GM12873 (cell line): ENCODE measurements around the gene BDNF.

Experiments
- TF ChIP-seq, protein P1 (sequence below): IDR thresholded peaks from 2 replicates; pipeline ENCODE4 v1.5.1; 2012; ENCODE audit warnings: low read depth, mild to moderate bottlenecking, moderate library complexity, low read length, control low read depth; ENCODE audit not compliant: insufficient read depth; ENCODE audit errors: missing control alignments

Gene BDNF

DNA sequence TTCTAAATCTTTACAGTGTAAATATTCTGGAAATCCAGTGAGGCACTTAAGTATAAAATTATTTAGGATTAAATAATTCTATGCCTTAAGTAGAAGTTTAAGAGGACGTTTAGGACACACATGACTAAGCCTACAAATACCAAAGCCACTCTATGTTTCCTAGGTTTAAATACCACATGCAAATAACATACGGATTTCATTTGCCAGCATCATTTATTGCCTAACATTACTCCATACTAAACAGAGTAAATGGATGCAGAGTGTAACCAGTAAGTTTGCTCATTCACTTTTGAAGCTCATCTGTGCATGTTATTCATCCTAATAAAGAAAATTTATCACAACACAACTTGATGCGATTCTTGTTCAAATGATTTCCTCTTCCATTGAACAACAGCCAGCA, 4.1 kb downstream of the BDNF start:
- TF ChIP-seq, protein P1, sequence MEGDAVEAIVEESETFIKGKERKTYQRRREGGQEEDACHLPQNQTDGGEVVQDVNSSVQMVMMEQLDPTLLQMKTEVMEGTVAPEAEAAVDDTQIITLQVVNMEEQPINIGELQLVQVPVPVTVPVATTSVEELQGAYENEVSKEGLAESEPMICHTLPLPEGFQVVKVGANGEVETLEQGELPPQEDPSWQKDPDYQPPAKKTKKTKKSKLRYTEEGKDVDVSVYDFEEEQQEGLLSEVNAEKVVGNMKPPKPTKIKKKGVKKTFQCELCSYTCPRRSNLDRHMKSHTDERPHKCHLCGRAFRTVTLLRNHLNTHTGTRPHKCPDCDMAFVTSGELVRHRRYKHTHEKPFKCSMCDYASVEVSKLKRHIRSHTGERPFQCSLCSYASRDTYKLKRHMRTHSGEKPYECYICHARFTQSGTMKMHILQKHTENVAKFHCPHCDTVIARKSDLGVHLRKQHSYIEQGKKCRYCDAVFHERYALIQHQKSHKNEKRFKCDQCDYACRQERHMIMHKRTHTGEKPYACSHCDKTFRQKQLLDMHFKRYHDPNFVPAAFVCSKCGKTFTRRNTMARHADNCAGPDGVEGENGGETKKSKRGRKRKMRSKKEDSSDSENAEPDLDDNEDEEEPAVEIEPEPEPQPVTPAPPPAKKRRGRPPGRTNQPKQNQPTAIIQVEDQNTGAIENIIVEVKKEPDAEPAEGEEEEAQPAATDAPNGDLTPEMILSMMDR: no peak

DNA sequence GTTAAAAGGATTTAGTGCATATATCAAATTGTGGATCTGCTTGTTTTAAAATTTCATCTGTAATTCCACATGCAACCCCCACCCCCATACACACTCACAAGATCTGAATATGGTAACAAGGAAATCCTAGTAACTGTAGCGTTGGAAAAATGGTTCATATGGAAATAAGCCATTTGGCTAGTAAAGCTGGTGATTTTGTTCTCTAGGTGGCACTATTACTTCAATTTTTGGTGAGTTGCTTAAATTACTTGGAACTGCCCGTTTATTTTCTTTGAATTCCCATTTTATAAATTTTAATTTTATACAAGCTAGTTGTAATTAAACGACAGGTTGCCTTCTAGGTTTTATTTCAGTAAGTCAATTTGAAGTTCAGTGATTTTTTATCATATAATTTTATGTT, 5.3 kb downstream of the BDNF start:
- TF ChIP-seq, protein P1: peak; percentile 28

DNA sequence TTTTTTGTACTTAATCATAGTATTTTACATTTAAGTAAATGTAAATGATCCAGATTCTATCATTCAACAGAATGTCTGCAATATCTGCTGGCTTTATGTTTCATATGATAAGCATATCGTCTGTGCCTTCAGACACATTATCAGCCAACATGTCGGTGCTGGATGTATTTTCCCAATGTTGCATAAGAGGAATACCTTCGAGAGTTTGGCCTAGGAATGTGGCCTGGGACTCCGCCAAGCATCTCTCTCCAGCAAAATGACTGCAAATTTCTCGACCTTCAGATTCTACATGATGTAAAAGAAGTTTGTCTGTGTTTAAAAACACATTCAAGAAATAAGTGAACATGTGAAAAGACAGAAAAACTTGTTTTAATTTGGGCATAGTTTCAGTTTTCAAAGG, 6.9 kb downstream of the BDNF start:
- TF ChIP-seq, protein P1: no peak

DNA sequence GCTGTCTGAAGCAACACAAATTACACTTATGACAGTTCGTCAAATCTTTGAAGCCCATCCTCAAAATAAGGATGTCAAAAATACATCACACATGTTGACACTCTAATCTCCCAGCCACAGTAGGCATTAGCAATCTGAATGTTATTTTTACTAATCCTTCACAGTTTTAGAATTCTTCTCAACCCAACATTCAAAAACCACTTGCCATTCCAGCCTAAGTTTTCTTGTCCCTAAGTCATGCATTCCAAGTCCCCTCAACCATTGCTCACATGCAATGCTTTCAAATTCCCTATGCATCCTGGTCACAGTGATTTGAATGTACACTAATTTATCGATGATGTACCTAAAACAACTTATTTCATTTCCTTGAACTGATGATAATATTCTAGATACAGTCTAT, 7.5 kb downstream of the BDNF start:
- TF ChIP-seq, protein P1: no peak

DNA sequence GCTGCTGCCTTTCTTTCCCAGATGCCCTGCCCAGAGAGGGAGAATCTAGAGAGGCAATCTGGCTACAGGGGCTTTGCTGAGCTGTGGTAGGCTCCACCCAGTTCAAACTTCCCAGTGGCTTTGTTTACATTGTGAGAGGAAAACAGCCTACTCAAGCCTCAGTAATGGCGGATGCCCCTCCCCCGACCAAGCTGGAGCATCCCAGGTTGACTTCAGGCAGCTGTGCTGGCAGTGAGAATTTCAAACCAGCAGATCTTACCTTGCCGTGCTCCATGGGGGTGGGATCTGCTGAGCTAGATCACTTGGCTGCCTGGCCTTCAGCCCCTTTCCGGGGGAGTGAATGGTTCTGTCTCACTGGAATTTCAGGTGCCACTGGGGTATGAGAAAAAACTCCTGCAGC, 12.2 kb downstream of the BDNF start:
- TF ChIP-seq, protein P1: no peak

DNA sequence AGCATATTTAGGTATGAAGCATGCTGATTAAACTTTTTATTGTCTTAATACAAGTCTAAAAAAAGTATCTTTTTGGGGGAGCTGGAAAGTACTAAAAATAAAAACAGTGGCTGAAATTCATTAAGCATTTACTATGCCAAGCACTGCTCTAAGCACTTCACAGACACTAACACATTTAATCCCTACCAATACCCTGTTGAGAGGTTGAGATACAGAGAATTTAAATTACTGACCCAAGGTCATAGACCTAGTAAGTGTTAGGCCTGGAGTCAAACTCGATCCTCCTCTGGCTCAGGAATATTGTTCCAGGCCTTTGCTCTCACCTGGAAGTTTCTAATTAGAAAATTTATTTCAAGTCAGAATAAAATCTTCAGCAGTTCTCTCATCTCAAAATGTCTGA, 18.6 kb downstream of the BDNF start:
- TF ChIP-seq, protein P1: no peak

DNA sequence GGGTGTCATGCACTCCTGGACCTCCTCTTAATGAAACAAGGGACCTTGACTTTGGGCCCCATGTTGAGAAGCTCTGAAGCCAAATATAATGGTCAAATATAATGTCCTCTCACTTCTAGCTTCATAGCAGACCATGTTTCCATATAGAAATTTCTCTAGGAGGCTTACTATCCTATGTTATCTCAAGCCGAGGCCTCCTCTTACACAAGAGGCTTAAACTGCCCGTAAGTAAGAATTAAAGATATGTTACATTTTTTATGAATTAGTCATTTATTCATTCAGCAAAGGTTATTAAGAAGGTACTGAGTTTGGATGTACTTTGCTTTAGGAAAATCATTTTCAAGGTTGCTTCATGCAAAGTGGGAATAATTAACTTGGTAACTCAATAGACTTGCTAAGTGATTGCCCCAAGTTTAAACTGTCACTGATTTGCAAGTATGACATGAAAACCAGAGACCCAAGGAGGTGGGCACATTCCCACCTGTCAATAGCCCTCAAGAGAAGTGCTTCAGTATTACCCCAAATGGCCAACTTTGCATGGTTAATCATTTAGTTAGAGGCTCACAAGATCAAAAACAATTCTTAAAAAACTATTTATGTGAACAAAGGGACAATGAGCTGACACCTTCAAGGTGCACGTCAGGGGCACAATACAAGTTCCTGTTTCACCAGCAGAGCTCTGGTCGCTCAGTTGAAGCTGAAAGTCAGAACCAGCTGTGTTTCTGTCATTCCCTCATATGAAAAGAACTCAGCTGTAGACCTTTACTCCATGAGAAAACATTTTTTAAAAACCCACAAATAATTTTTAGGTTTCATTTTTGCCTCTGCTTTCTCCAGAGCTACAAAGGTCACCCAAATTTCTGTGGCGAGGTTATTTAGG, 20.9 kb downstream of the BDNF start:
- TF ChIP-seq, protein P1: no peak
